Measurements from ENCODE around the gene HSD17B13. TPM values are rescaled to one million over a fixed set of nuclear protein-coding genes. Genes with fewer than 3 reads are reported as not detected.
"Not testable (repeated sequence)": the region's sequence is repeated elsewhere in the genome, so short reads cannot be mapped to it uniquely, and the experiment has no call there.

The HSD17B13 gene
- polyA plus RNA-seq, 10 donors = 0.15 to 0.67 (median 0.37) TPM

- no peak for DNase-seq
These were observed 5.2 kb downstream of the HSD17B13 start for GRCh38 chr4:87317527-87317926.

GRCh38 chr4:87316961-87317360, 5.7 kb downstream of the HSD17B13 start:
- no peak for DNase-seq

GRCh38 chr4:87315000-87315399, 7.7 kb downstream of the HSD17B13 start:
- DNase-seq = peak in 2 of 3 donors; percentile 10 to 31

GRCh38 chr4:87313756-87314155, 8.9 kb downstream of the HSD17B13 start:
- DNase-seq = no peak

- no peak for DNase-seq
These were observed 11.0 kb downstream of the HSD17B13 start for GRCh38 chr4:87311684-87312083.

GRCh38 chr4:87310691-87311335, 11.9 kb downstream of the HSD17B13 start:
- DNase-seq = no peak

GRCh38 chr4:87309625-87310024, 13.1 kb downstream of the HSD17B13 start:
- DNase-seq = peak in 2 of 3 donors; percentile 10 to 30

GRCh38 chr4:87306056-87306455, 16.6 kb downstream of the HSD17B13 start:
- DNase-seq = no peak

GRCh38 chr4:87305562-87305961, 17.1 kb downstream of the HSD17B13 start:
- no peak for DNase-seq

- DNase-seq = no peak
These were observed 17.8 kb downstream of the HSD17B13 start for GRCh38 chr4:87304745-87305432.

- no peak for DNase-seq
These were observed 22.8 kb downstream of the HSD17B13 start for GRCh38 chr4:87299898-87300297.

GRCh38 chr4:87298362-87298761, 24.3 kb downstream of the HSD17B13 start:
- DNase-seq = no peak

- not testable (repeated sequence) for DNase-seq
These were observed 27.8 kb downstream of the HSD17B13 start for GRCh38 chr4:87294911-87295310.

GRCh38 chr4:87293889-87294288, 28.8 kb downstream of the HSD17B13 start:
- not testable (repeated sequence) for DNase-seq

- no peak for DNase-seq
These were observed 35.7 kb downstream of the HSD17B13 start for GRCh38 chr4:87286970-87287369.

GRCh38 chr4:87284268-87284667, 38.4 kb downstream of the HSD17B13 start:
- not testable (repeated sequence) for DNase-seq

- DNase-seq = no peak
These were observed 39.5 kb downstream of the HSD17B13 start for GRCh38 chr4:87283151-87283550.

GRCh38 chr4:87281603-87282002, 41.1 kb downstream of the HSD17B13 start:
- DNase-seq = no peak

- no peak for DNase-seq
These were observed 44.3 kb downstream of the HSD17B13 start for GRCh38 chr4:87278335-87278794.

GRCh38 chr4:87275311-87275710, 47.4 kb downstream of the HSD17B13 start:
- no peak for DNase-seq

- DNase-seq = no peak
These were observed 47.9 kb downstream of the HSD17B13 start for GRCh38 chr4:87274803-87275202.

- no peak for DNase-seq
These were observed 48.4 kb downstream of the HSD17B13 start for GRCh38 chr4:87274327-87274726.

- DNase-seq = no peak
These were observed 51.9 kb downstream of the HSD17B13 start for GRCh38 chr4:87270825-87271224.
